GM12872 (cell line): ENCODE results near the gene FGD5.

Source experiments
- TF ChIP-seq, protein P1 (sequence below): IDR thresholded peaks from 3 replicates; pipeline ENCODE4 v1.5.1; 2011; ENCODE audit warnings: low read depth, mild to moderate bottlenecking, low read length, moderate library complexity; ENCODE audit not compliant: insufficient read depth

Gene FGD5

GRCh38 chr3:14791343-14791945 lies 27.3 kb upstream of the FGD5 start:
- TF ChIP-seq, protein P1, sequence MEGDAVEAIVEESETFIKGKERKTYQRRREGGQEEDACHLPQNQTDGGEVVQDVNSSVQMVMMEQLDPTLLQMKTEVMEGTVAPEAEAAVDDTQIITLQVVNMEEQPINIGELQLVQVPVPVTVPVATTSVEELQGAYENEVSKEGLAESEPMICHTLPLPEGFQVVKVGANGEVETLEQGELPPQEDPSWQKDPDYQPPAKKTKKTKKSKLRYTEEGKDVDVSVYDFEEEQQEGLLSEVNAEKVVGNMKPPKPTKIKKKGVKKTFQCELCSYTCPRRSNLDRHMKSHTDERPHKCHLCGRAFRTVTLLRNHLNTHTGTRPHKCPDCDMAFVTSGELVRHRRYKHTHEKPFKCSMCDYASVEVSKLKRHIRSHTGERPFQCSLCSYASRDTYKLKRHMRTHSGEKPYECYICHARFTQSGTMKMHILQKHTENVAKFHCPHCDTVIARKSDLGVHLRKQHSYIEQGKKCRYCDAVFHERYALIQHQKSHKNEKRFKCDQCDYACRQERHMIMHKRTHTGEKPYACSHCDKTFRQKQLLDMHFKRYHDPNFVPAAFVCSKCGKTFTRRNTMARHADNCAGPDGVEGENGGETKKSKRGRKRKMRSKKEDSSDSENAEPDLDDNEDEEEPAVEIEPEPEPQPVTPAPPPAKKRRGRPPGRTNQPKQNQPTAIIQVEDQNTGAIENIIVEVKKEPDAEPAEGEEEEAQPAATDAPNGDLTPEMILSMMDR, result peak; percentile 86

DNA sequence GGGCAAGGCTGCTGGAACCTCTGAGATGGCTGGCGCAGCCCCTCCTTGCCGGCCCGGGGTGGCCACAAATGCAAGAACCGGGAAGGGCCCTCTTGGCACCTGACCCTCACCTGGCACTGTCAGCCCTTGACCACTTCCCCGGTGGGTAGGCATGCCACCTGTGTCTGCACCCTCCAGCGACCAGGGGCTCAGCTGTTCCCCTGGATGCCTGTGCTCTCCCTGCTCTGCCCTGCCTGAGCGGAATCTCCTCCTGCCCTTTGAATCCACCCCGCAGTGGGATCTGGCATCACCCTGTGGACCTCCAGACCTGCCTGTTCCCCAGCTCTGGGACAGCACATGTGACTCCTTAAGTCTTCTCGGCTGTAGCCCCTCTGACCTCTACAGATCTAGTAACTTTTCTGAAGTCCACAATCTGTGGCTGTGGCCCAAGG lies 26.1 kb upstream of the FGD5 start:
- TF ChIP-seq, protein P1, result no peak

DNA sequence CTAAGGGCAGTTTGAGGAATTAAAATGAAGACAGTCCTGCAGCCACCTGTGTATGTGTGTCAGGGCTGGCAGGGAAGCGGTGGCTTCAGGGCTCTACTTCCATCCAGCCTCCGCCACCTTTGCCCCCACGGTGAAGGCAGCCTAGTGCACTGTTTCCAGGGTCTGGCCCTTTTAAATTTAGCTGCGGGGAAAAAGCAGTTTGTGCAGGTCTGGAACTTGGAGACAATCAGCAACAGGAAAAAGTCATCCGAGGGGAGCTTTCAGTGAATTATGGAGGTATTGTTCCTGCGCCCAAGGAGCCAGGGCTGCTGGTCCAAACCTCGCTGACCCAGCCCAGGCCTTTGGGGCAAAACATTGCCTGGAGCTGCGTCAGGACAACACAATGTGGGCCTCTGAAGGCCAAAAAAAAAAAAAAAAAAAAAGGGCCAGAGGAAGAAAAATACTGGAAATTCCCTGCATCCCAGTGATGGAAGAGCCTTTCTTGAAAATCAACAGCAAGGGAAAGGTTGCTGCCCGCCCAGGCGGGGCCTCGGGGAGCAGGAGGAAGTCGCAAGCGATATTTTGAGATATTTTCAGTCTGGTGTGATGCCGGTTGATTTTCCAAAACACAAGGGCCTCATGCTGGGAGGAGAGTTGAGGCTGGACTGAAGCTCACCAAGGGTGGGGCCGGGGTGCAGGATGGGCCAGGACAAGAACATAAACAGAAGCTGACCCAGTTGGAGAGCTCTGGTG lies 25.5 kb upstream of the FGD5 start:
- TF ChIP-seq, protein P1, result no peak

DNA sequence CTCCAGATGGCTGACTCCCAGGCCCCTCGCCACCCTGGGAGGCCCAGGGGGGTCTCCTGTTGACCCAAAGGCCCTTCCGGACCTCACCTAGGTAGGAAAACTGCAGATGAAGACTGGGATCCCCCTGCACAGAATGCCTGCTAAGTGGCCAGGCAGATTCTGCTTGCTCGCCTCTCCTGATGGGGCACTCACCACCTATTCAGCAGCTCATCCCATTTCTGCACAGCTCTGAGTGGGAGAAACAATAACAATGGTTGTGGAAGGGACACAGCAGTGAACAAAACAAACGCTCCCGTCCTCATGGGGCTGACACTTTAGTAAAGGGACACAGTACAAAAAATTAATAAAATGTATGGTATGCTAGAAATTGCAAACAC lies 24.9 kb upstream of the FGD5 start:
- TF ChIP-seq, protein P1, result no peak

GRCh38 chr3:14794435-14794834 lies 24.3 kb upstream of the FGD5 start:
- TF ChIP-seq, protein P1, result no peak

- TF ChIP-seq, protein P1, result no peak
Observed at GRCh38 chr3:14795996-14796395, 22.8 kb upstream of the FGD5 start.

DNA sequence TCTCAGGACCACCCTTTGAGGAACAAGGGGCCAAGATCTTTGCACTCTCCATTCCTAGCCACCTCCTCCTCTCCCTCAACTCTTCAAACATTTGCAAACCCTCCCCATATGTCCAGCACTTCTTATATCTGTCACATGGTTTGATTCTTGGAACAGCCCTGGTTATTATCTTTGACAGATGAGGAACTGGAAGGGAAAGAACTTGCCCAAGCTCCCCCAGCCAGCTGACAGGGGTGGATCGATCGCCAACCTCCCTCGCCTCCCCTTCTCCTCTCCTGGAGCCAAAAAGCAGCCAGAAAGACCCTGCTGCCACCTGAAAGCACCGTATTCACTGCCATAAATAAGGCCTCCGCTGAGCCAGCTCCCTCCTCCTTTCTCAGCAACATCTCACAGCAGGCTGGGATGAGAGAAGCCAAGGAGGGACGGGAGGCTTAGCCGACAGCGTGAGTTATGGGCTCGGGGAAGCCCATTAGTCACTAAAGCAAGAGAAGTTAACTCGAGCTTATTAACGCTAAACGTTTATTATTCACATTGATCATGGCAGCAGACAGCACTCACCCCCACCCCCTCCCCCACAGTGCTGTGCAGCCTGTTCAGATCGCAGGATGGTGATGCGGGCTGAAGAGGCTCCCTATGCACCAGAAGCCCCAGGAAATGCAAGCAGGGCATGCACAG lies 22.2 kb upstream of the FGD5 start:
- TF ChIP-seq, protein P1, result no peak
